Mesothelial cell of epicardium (in vitro differentiated cells): Measurements from ENCODE around the gene GRK6. TPM values are rescaled to one million over a fixed set of nuclear protein-coding genes. Genes with fewer than 3 reads are reported as not detected.
A peak's percentile ranks its signal among the peaks of the same experiment; 100 is the strongest.

ENCODE experiments used
- DNase-seq, 2 experiments: peaks; one replicate each; pipeline ENCODE4 v3.0.0; 2021; ENCODE audit warnings: low spot score in 2 of 2; ENCODE audit not compliant: unreplicated experiment in 2 of 2
- H3K27ac Mint-ChIP-seq: 2 replicates; pipeline ENCODE4 v1.8.0; 2021; ENCODE audit warnings: mixed read lengths
- H3K27me3 Mint-ChIP-seq: 2 replicates; pipeline ENCODE4 v1.8.0; 2021; ENCODE audit warnings: low read depth, mixed read lengths
- H3K36me3 Mint-ChIP-seq: 2 replicates; pipeline ENCODE4 v1.8.0; 2021; ENCODE audit warnings: mixed read lengths
- H3K4me1 Mint-ChIP-seq: 2 replicates; pipeline ENCODE4 v1.8.0; 2021; ENCODE audit warnings: mixed read lengths
- H3K4me3 Mint-ChIP-seq: 2 replicates; pipeline ENCODE4 v1.8.0; 2021; ENCODE audit warnings: mild to moderate bottlenecking, moderate library complexity, mixed read lengths
- H3K9me3 Mint-ChIP-seq: 2 replicates; pipeline ENCODE4 v1.8.0; 2021; ENCODE audit warnings: mixed read lengths
- CTCF ChIP-seq: fragments of 200-600 bp; sonication (generic); IDR thresholded peaks from one replicate; pipeline ENCODE4 v1.5.0; 2021; ENCODE audit warnings: antibody characterized with exemption; ENCODE audit not compliant: unreplicated experiment
- total RNA-seq: library from RNA; stranded (reverse); gene quantifications from 3 replicates; pipeline ENCODE4 v1.2.1, GENCODE V29; 2021

Gene GRK6
- total RNA-seq, 1 donor from 2014 or later = 48.2 TPM

GRCh38 chr5:177452688-177453638, 26.5 kb downstream of the GRK6 start:
- no peak for TF ChIP-seq CTCF
- Mint-ChIP-seq H3K27me3 (peaks cover 12% of the 10 kb centered on the region), H3K27ac (no peak overlapping the region), H3K9me3 (no peaks in the 10 kb centered on the region), H3K4me3 (peak overlapping the region; percentile 36), H3K4me1 (peaks cover 21% of the 10 kb centered on the region), H3K36me3 (peaks cover 3% of the 10 kb centered on the region)
- DNase-seq = no peak

- peaks cover 3% of the 10 kb centered on the region for H3K27me3 Mint-ChIP-seq
- H3K4me3 Mint-ChIP-seq = peak overlapping the region; percentile 68
- H3K36me3 Mint-ChIP-seq = peaks cover 3% of the 10 kb centered on the region
- H3K27ac Mint-ChIP-seq = peak overlapping the region; percentile 18
- H3K9me3 Mint-ChIP-seq = no peaks in the 10 kb centered on the region
- H3K4me1 Mint-ChIP-seq = peaks cover 17% of the 10 kb centered on the region
- DNase-seq = peak in 1 of 2 experiments; percentile 71
- TF ChIP-seq CTCF = no peak
These were observed 27.4 kb downstream of the GRK6 start for GRCh38 chr5:177453852-177454396.

- Mint-ChIP-seq H3K9me3 (no peaks in the 10 kb centered on the region), H3K4me3 (peak overlapping the region; percentile 72), H3K27ac (no peak overlapping the region), H3K27me3 (peaks cover 1% of the 10 kb centered on the region), H3K4me1 (peaks cover 17% of the 10 kb centered on the region), H3K36me3 (peaks cover 3% of the 10 kb centered on the region)
- TF ChIP-seq CTCF = peak; percentile 91
- DNase-seq = peak; percentile 90 to 97
These were observed 28.0 kb downstream of the GRK6 start for GRCh38 chr5:177454397-177455035.

GRCh38 chr5:177455036-177455660, 28.7 kb downstream of the GRK6 start:
- Mint-ChIP-seq H3K4me1 (peaks cover 17% of the 10 kb centered on the region), H3K27ac (peak overlapping the region; percentile 50), H3K27me3 (peaks cover 1% of the 10 kb centered on the region), H3K4me3 (peak overlapping the region; percentile 72), H3K9me3 (no peaks in the 10 kb centered on the region), H3K36me3 (peaks cover 5% of the 10 kb centered on the region)
- TF ChIP-seq CTCF = peak; percentile 75
- peak; percentile 82 to 91 for DNase-seq
